SKM-1 (cell line): ENCODE results near the gene CPE.

Source experiments
- DNase-seq: peaks from one replicate; lab custom pipeline; 2025; ENCODE audit not compliant: unreplicated experiment; lab: John Stamatoyannopoulos, UW

CPE gene

GRCh38 chr4:165542476-165542875 lies 163.7 kb downstream of the CPE start:
- DNase-seq = no peak
